ENCODE data around the gene PNCK. TPM values are rescaled to one million over a fixed set of nuclear protein-coding genes. Genes with fewer than 3 reads are reported as not detected.

The PNCK gene
- total and polyA plus RNA-seq, 2 experiments from 2014 or later: 3.5 to 11.9 TPM

- Mint-ChIP-seq H3K9me3 (no peaks in the 10 kb centered on the region; the same call in 2 of the 3 replicates), H3K4me3 (no peak overlapping the region), H3K27ac (no peak overlapping the region), H3K27me3 (ENCODE audit: insufficient read depth, low read depth, poor library complexity) (peaks cover 29% of the 10 kb centered on the region), H3K4me1 (peaks cover 8% of the 10 kb centered on the region; the same call in 2 of the 3 replicates), H3K36me3 (ENCODE audit: low read depth) (no peaks in the 10 kb centered on the region)
- H3F3A ChIP-seq (replicated peaks; ENCODE audit: low read depth): no peaks in the 10 kb centered on the region
- no peak overlapping the region for H3K27ac ChIP-seq (ENCODE audit: low read depth)
- no peaks in the 10 kb centered on the region for H4K20me1 ChIP-seq (replicated peaks; ENCODE audit: insufficient read depth)
- DNase-seq (ENCODE audit: low spot score): no peak
- H3K27me3 ChIP-seq (ENCODE audit: insufficient read depth): peaks cover 37% of the 10 kb centered on the region
- no peaks in the 10 kb centered on the region for H3K36me3 ChIP-seq (ENCODE audit: insufficient read depth)
- no peak overlapping the region for H3K4me2 ChIP-seq
- no peaks in the 10 kb centered on the region; the same call in 1 of the 2 replicates for H3K4me1 ChIP-seq (ENCODE audit: insufficient read depth)
- H3K79me2 ChIP-seq (replicated peaks; ENCODE audit: insufficient read depth): no peaks in the 10 kb centered on the region
- H2AFZ ChIP-seq: no peak overlapping the region
- H3K9me2 ChIP-seq (ENCODE audit: insufficient read depth): no peaks in the 10 kb centered on the region
- H3K4me3 ChIP-seq: no peak overlapping the region
- no peak for TF ChIP-seq CREB1 (CRISPR knock-in tag; IDR thresholded peaks at IDR 0.05; ENCODE audit: low read depth)
- TF ChIP-seq CTCF (conservative IDR thresholded peaks at IDR 0.05; ENCODE audit: low read depth in 2 of 2): no peak
- no peak for TF ChIP-seq STAT1 (IDR thresholded peaks at IDR 0.05; ENCODE audit: unreplicated experiment)
- TF ChIP-seq NANOG (IDR thresholded peaks at IDR 0.05; ENCODE audit: borderline replicate concordance): no peak
- no peak for TF ChIP-seq JUNB (IDR thresholded peaks at IDR 0.05; ENCODE audit: unreplicated experiment)
- no peak for TF ChIP-seq EZH2 (IDR thresholded peaks at IDR 0.05; ENCODE audit: low read depth, unreplicated experiment)
- TF ChIP-seq ZNF462 (CRISPR knock-in tag; IDR thresholded peaks at IDR 0.05): no peak
- no peak for TF ChIP-seq ETS1 (IDR thresholded peaks at IDR 0.05)
- no peak for TF ChIP-seq ZNF114 (CRISPR knock-in tag; IDR thresholded peaks at IDR 0.05)
- no peak for TF ChIP-seq REST (IDR thresholded peaks at IDR 0.05; ENCODE audit: unreplicated experiment)
- ATAC-seq: no peak
These were observed 34.2 kb downstream of the PNCK start for GRCh38 chrX:153639177-153640044.

Data from GM23338 (cell line).